ENCODE data around the gene KRT34. TPM values are rescaled to one million over a fixed set of nuclear protein-coding genes. Genes with fewer than 3 reads are reported as not detected.

Gene KRT34
- polyA plus RNA-seq, 1 of the 3 experiments (the other 2 are of a cell fraction) = 0.08 TPM

DNA sequence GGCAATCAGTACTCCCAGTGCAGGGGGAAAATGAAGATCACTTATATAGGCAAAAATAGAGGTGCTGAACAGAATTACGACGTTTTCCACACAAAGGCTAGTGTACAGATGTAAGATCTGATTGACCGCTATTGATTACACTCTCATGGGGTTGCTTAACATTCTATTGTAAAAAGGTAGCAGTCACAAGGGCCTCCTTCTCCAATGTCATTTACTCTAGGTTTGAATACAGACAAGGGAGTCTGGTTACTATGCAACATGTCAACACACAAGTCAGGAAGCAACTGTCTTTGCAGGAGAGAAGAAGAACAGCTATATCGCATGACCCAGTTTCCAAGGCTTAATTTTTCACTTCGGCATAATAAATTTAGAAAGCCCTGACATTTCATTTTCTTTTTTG is 34.4 kb upstream of the KRT34 start:
- no peak for DNase-seq
- Histone ChIP-seq H3K4me1 (ENCODE audit: control insufficient read depth in 1 of 2, insufficient read depth in 2 of 2, low read depth in 1 of 2, low read length in 1 of 2) (peaks cover 0 to 45% of the 10 kb centered on the region in 2 experiments; a peak in 3 of 4 replicates), H4K20me1 (ENCODE audit: insufficient read depth) (no peaks in the 10 kb centered on the region), H3K27ac (ENCODE audit: low read depth in 2 of 2, low read length in 1 of 2) (peak overlapping the region in 1 of 2 experiments; percentile 36; a peak in 1 of 4 replicates), H3K27me3 (ENCODE audit: insufficient read depth) (no peaks in the 10 kb centered on the region), H3K9me2 (no peaks in the 10 kb centered on the region), H2AFZ (ENCODE audit: low read depth) (no peak overlapping the region), H3K4me2 (no peak overlapping the region), H3K36me3 (replicated peaks in 1 of 2; ENCODE audit: control insufficient read depth in 1 of 2, insufficient read depth in 2 of 2, low read length in 1 of 2) (no peaks in the 10 kb centered on the region), H3K4me3 (ENCODE audit: low read depth in 2 of 2, low read length in 1 of 2) (no peak overlapping the region), H3K9ac (no peak overlapping the region), H3K79me2 (ENCODE audit: insufficient read depth) (no peaks in the 10 kb centered on the region), H3K9me3 (no peaks in the 10 kb centered on the region), H3F3A (replicated peaks; ENCODE audit: insufficient read depth) (peaks cover 4% of the 10 kb centered on the region)
- WGBS (ENCODE audit: low lambda C conversion rate) = 75% methylated on average over 5 of the region's 5 CpGs
- TF ChIP-seq EP300 (IDR thresholded peaks at IDR 0.05; ENCODE audit: borderline replicate concordance in 1 of 2, low read depth in 1 of 2, low read length in 1 of 2) = no peak
- no peak for TF ChIP-seq NFIC (IDR thresholded peaks at IDR 0.05; ENCODE audit: borderline replicate concordance)
- TF ChIP-seq USF1 (IDR thresholded peaks at IDR 0.05; ENCODE audit: borderline replicate concordance, low read depth) = no peak
- no peak for TF ChIP-seq ELF1 (IDR thresholded peaks at IDR 0.05)
- TF ChIP-seq GABPA (IDR thresholded peaks at IDR 0.05; ENCODE audit: low read depth) = no peak
- TF ChIP-seq FOXM1 (IDR thresholded peaks at IDR 0.05; ENCODE audit: low read depth) = no peak
- no peak for TF ChIP-seq SIN3A (IDR thresholded peaks at IDR 0.05; ENCODE audit: borderline replicate concordance, low read depth, low read length)
- TF ChIP-seq FOXJ3 (CRISPR knock-in tag; IDR thresholded peaks at IDR 0.05) = no peak
- no peak for TF ChIP-seq CHD2 (IDR thresholded peaks at IDR 0.05; ENCODE audit: low read length, partially characterized antibody)
- no peak for TF ChIP-seq MAX (IDR thresholded peaks at IDR 0.05; ENCODE audit: low read depth)
- TF ChIP-seq TEAD4 (IDR thresholded peaks at IDR 0.05; ENCODE audit: borderline replicate concordance, insufficient read depth) = no peak
- no peak for TF ChIP-seq FOSL2 (IDR thresholded peaks at IDR 0.05; ENCODE audit: borderline replicate concordance, low read depth)
- TF ChIP-seq TCF12 (IDR thresholded peaks at IDR 0.05) = no peak
- no peak for TF ChIP-seq RFX5 (IDR thresholded peaks at IDR 0.05; ENCODE audit: low read length)
- TF ChIP-seq RCOR1 (IDR thresholded peaks at IDR 0.05; ENCODE audit: low read length) = no peak
- TF ChIP-seq RAD21 (IDR thresholded peaks at IDR 0.05; ENCODE audit: low read length) = no peak
- ChIA-PET POLR2A (no interaction called here), CTCF (interaction anchor here (0.8 to 2.9 kb wide), 4 partner anchors 133 to 499 kb away, joined by 3 to 11 read pairs (median 3); no protein-coding TSS in a partner anchor)

DNA sequence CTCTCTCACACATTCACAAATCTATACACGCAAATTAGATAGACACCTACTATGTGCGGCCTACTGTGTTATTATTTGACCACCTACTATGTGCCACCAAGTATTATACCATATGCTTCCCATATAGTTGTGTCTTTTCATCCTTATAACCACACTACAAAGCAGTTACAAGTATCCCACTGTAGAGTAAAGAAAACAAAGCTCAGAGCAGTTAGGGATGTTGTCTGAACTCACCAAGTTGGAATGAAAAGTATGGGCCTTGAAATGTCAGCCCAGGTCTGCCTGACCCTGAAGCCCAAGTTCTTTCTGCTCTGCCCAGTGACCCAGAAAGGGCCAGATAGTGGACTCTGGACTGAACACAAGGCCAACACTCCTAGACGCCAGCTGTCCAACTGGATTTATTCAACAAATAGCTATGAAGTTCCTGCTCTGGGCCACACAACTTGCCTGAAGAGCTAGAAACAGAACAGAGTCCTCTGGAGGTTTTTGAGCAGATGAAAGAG is 33.8 kb upstream of the KRT34 start:
- Histone ChIP-seq H3F3A (replicated peaks; ENCODE audit: insufficient read depth) (peaks cover 4% of the 10 kb centered on the region), H4K20me1 (ENCODE audit: insufficient read depth) (no peaks in the 10 kb centered on the region), H3K9me2 (no peaks in the 10 kb centered on the region), H3K9me3 (no peaks in the 10 kb centered on the region), H3K9ac (no peak overlapping the region), H3K79me2 (ENCODE audit: insufficient read depth) (no peaks in the 10 kb centered on the region), H3K36me3 (replicated peaks in 1 of 2; ENCODE audit: control insufficient read depth in 1 of 2, insufficient read depth in 2 of 2, low read length in 1 of 2) (no peaks in the 10 kb centered on the region), H3K27me3 (ENCODE audit: insufficient read depth) (no peaks in the 10 kb centered on the region), H2AFZ (ENCODE audit: low read depth) (no peak overlapping the region), H3K4me1 (ENCODE audit: control insufficient read depth in 1 of 2, insufficient read depth in 2 of 2, low read depth in 1 of 2, low read length in 1 of 2) (peaks cover 0 to 39% of the 10 kb centered on the region in 2 experiments; a peak in 3 of 4 replicates), H3K27ac (ENCODE audit: low read depth in 2 of 2, low read length in 1 of 2) (peak overlapping the region in 1 of 2 experiments; percentile 36; a peak in 1 of 4 replicates), H3K4me2 (no peak overlapping the region), H3K4me3 (ENCODE audit: low read depth in 2 of 2, low read length in 1 of 2) (no peak overlapping the region)
- TF ChIP-seq JUND (IDR thresholded peaks at IDR 0.05) = 0 out of 2 replicates have a peak, but pooled peaks have one; percentile 11
- no peak for TF ChIP-seq CTCF (IDR thresholded peaks at IDR 0.05)
- TF ChIP-seq RXRA (IDR thresholded peaks at IDR 0.05; ENCODE audit: borderline replicate concordance, low read depth) = 0 out of 2 replicates have a peak, but pooled peaks have one; percentile 11
- no peak for TF ChIP-seq ELF1 (IDR thresholded peaks at IDR 0.05)
- TF ChIP-seq TAF1 (IDR thresholded peaks at IDR 0.05; ENCODE audit: borderline replicate concordance, low read depth, low read length) = no peak
- no peak for TF ChIP-seq RCOR1 (IDR thresholded peaks at IDR 0.05; ENCODE audit: low read length)
- no peak for TF ChIP-seq USF2 (IDR thresholded peaks at IDR 0.05; ENCODE audit: borderline replicate concordance, low read depth, low read length)
- no peak for TF ChIP-seq FOSL2 (IDR thresholded peaks at IDR 0.05; ENCODE audit: borderline replicate concordance, low read depth)
- POLR2A ChIA-PET = no interaction called here
- CTCF ChIA-PET = interaction anchor here (0.8 to 2.9 kb wide), 3 partner anchors 133 to 499 kb away, joined by 3 to 11 read pairs (median 3); no protein-coding TSS in a partner anchor
- 44% methylated on average over 3 of the region's 3 CpGs for WGBS (ENCODE audit: low lambda C conversion rate)
- DNase-seq = no peak
